Astrocyte (in vitro differentiated cells and primary cell): ENCODE results near the gene CREB5. TPM values are rescaled to one million over a fixed set of nuclear protein-coding genes. Genes with fewer than 3 reads are reported as not detected.

Experiments used
- DNase-seq: peaks from one replicate; pipeline ENCODE4 v3.0.0-alpha.2; 2010; ENCODE audit warnings: low read depth
- FAIRE-seq: peaks from 2 replicates; lab custom pipeline; 2011; peaks lifted over from hg19 to GRCh38; lab: Jason Lieb, UNC
- H2AFZ ChIP-seq: 2 replicates; pipeline ENCODE4 v1.6.0; 2012; ENCODE audit warnings: low read depth, low read length, inconsistent platforms
- H3K27ac ChIP-seq: 2 replicates; pipeline ENCODE4 v1.5.1; 2011; ENCODE audit warnings: low read depth, low read length, inconsistent platforms
- H3K27me3 ChIP-seq: 2 replicates; pipeline ENCODE4 v1.6.0; 2011; ENCODE audit warnings: low read length, inconsistent platforms; ENCODE audit not compliant: insufficient read depth
- H3K36me3 ChIP-seq: 2 replicates; pipeline ENCODE4 v1.5.1; 2011; ENCODE audit warnings: low read length, inconsistent platforms; ENCODE audit not compliant: insufficient read depth
- H3K4me1 ChIP-seq: 2 replicates; pipeline ENCODE4 v1.5.1; 2011; ENCODE audit warnings: low read length, inconsistent platforms; ENCODE audit not compliant: insufficient read depth
- H3K4me2 ChIP-seq: 2 replicates; pipeline ENCODE4 v1.6.0; 2012; ENCODE audit warnings: low read length, inconsistent platforms
- H3K4me3 ChIP-seq: 2 replicates; pipeline ENCODE4 v1.5.1; 2011; ENCODE audit warnings: low read depth, mild to moderate bottlenecking, low read length, inconsistent platforms; ENCODE audit not compliant: insufficient read depth
- H3K79me2 ChIP-seq: 2 replicates; pipeline ENCODE4 v1.6.0; 2012; ENCODE audit warnings: mild to moderate bottlenecking, low read length, inconsistent platforms; ENCODE audit not compliant: insufficient read depth
- H3K9ac ChIP-seq: 2 replicates; pipeline ENCODE4 v1.6.0; 2012; ENCODE audit warnings: mild to moderate bottlenecking, low read length, inconsistent platforms
- H3K9me3 ChIP-seq: 2 replicates; pipeline ENCODE4 v1.5.1; 2012; ENCODE audit warnings: low read depth, mild to moderate bottlenecking, low read length, inconsistent platforms; ENCODE audit not compliant: insufficient read depth
- H4K20me1 ChIP-seq: 2 replicates; pipeline ENCODE4 v1.6.0; 2012; ENCODE audit warnings: low read length, inconsistent platforms; ENCODE audit not compliant: insufficient read depth
- H3K27ac Mint-ChIP-seq: one replicate; pipeline ENCODE4 v1.8.0; 2021; ENCODE audit warnings: mild to moderate bottlenecking, mixed read lengths; ENCODE audit not compliant: unreplicated experiment
- H3K27me3 Mint-ChIP-seq: one replicate; pipeline ENCODE4 v1.8.0; 2021; ENCODE audit warnings: low read depth, mixed read lengths; ENCODE audit not compliant: unreplicated experiment
- H3K36me3 Mint-ChIP-seq: one replicate; pipeline ENCODE4 v1.8.0; 2021; ENCODE audit warnings: low read depth, mixed read lengths; ENCODE audit not compliant: unreplicated experiment
- H3K4me1 Mint-ChIP-seq: one replicate; pipeline ENCODE4 v1.8.0; 2021; ENCODE audit warnings: low read depth, mixed read lengths; ENCODE audit not compliant: unreplicated experiment
- H3K4me3 Mint-ChIP-seq: one replicate; pipeline ENCODE4 v1.8.0; 2021; ENCODE audit warnings: mild to moderate bottlenecking, moderate library complexity, mixed read lengths; ENCODE audit not compliant: unreplicated experiment
- H3K9me3 Mint-ChIP-seq: one replicate; pipeline ENCODE4 v1.8.0; 2021; ENCODE audit warnings: mild to moderate bottlenecking, mixed read lengths; ENCODE audit not compliant: unreplicated experiment
- EZH2 ChIP-seq: IDR thresholded peaks from 2 replicates; pipeline ENCODE4 v1.6.1; 2012; ENCODE audit warnings: mild to moderate bottlenecking, low read length, inconsistent platforms; ENCODE audit not compliant: insufficient read depth
- total RNA-seq: library from RNA; stranded (reverse); gene quantifications from 2 replicates; pipeline ENCODE4 v1.2.1, GENCODE V29; 2021
- TF ChIP-seq, protein P1 (sequence below): IDR thresholded peaks from 2 replicates; pipeline ENCODE4 v1.5.1; 2011; ENCODE audit warnings: low read depth, mild to moderate bottlenecking, inconsistent platforms, low read length, moderate library complexity; ENCODE audit not compliant: insufficient read depth

Gene CREB5
- total RNA-seq, 1 donor from 2014 or later = 25.4 TPM

GRCh38 chr7:28707291-28707690, 295.0 kb downstream of the CREB5 start:
- peaks cover 32% of the 10 kb centered on the region for H3K79me2 ChIP-seq
- H3K27ac Mint-ChIP-seq = no peak overlapping the region
- DNase-seq (no peak), FAIRE-seq (no peak)
- peaks cover 13% of the 10 kb centered on the region for H3K4me1 Mint-ChIP-seq
- no peak overlapping the region for H3K4me3 Mint-ChIP-seq
- H3K27me3 Mint-ChIP-seq = no peaks in the 10 kb centered on the region
- no peaks in the 10 kb centered on the region for H3K9me3 ChIP-seq
- peaks cover 3% of the 10 kb centered on the region for H3K9me3 Mint-ChIP-seq
- H3K4me3 ChIP-seq = no peak overlapping the region
- H3K27me3 ChIP-seq = no peaks in the 10 kb centered on the region
- TF ChIP-seq, protein P1, sequence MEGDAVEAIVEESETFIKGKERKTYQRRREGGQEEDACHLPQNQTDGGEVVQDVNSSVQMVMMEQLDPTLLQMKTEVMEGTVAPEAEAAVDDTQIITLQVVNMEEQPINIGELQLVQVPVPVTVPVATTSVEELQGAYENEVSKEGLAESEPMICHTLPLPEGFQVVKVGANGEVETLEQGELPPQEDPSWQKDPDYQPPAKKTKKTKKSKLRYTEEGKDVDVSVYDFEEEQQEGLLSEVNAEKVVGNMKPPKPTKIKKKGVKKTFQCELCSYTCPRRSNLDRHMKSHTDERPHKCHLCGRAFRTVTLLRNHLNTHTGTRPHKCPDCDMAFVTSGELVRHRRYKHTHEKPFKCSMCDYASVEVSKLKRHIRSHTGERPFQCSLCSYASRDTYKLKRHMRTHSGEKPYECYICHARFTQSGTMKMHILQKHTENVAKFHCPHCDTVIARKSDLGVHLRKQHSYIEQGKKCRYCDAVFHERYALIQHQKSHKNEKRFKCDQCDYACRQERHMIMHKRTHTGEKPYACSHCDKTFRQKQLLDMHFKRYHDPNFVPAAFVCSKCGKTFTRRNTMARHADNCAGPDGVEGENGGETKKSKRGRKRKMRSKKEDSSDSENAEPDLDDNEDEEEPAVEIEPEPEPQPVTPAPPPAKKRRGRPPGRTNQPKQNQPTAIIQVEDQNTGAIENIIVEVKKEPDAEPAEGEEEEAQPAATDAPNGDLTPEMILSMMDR = no peak
- TF ChIP-seq EZH2 = no peak
- no peak overlapping the region for H2AFZ ChIP-seq
- H3K9ac ChIP-seq = no peak overlapping the region
- peaks cover 28% of the 10 kb centered on the region for H4K20me1 ChIP-seq
- peaks cover 15% of the 10 kb centered on the region for H3K4me1 ChIP-seq
- no peaks in the 10 kb centered on the region for H3K36me3 ChIP-seq
- no peak overlapping the region for H3K27ac ChIP-seq
- H3K36me3 Mint-ChIP-seq = peaks cover 5% of the 10 kb centered on the region
- no peak overlapping the region for H3K4me2 ChIP-seq

DNA sequence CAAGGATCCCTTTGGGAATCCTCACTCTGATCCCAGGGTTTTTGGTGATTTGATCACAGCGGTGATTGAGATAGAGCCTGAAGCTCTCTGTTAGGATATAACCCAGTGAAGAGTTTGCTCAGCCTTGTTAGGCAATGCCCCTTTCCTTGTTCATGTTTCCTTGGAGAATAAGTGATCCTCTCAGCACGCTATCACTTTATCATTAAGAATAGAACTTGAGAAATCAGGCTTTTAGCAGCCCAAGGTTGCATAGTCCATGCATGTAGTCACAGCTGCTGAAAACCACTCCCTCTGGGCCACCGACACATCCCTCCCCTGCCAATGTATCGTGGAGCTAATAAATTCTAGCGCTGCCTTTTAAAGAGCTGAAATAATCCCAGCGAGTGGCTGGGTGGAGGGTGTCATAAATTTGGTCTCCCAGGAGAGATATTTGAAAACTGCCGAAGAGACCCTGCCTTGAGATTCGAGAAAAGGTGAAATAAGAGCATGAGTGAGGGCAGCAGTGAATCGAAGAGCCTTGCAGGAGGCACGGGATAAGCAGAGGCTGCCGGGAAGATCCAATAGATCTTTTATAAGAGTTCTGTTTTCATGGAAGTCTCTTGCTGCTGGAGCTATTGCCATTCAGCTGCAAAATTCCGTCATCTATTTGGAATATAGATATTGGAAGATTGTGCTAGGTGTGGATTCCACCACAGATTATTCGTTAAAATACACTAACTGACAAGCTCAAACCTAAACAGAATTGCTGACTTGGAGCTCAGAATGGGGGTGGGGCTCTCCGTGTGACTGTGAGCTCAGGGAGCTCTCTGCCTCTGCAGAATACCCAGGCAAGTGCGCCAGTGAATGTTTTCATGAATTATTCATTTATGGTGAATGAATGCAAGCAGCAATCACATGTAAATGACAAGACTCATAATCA, 296.0 kb downstream of the CREB5 start:
- Mint-ChIP-seq H3K4me3 (no peak overlapping the region), H3K27ac (no peak overlapping the region), H3K36me3 (peaks cover 6% of the 10 kb centered on the region), H3K4me1 (peaks cover 13% of the 10 kb centered on the region), H3K27me3 (no peaks in the 10 kb centered on the region), H3K9me3 (peaks cover 1% of the 10 kb centered on the region)
- Histone ChIP-seq H3K9me3 (no peaks in the 10 kb centered on the region), H3K4me2 (peak overlapping the region; percentile 87), H3K4me3 (peak overlapping the region; percentile 49), H3K79me2 (peaks cover 25% of the 10 kb centered on the region), H3K9ac (peak overlapping the region; percentile 70), H2AFZ (peak overlapping the region; percentile 39), H4K20me1 (peaks cover 28% of the 10 kb centered on the region), H3K36me3 (no peaks in the 10 kb centered on the region), H3K4me1 (peaks cover 15% of the 10 kb centered on the region), H3K27ac (peak overlapping the region; percentile 60), H3K27me3 (no peaks in the 10 kb centered on the region)
- TF ChIP-seq EZH2 = no peak
- TF ChIP-seq, protein P1 = no peak
- DNase-seq (peak; percentile 87), FAIRE-seq (peak; percentile 56)

- Histone ChIP-seq H3K4me3 (no peak overlapping the region), H4K20me1 (peaks cover 29% of the 10 kb centered on the region), H3K4me1 (peaks cover 15% of the 10 kb centered on the region), H3K27ac (no peak overlapping the region), H3K9me3 (no peaks in the 10 kb centered on the region), H2AFZ (no peak overlapping the region), H3K4me2 (no peak overlapping the region), H3K27me3 (no peaks in the 10 kb centered on the region), H3K36me3 (no peaks in the 10 kb centered on the region), H3K9ac (no peak overlapping the region), H3K79me2 (peaks cover 20% of the 10 kb centered on the region)
- H3K4me1 Mint-ChIP-seq = peaks cover 13% of the 10 kb centered on the region
- no peaks in the 10 kb centered on the region for H3K9me3 Mint-ChIP-seq
- H3K36me3 Mint-ChIP-seq = peaks cover 3% of the 10 kb centered on the region
- DNase-seq (no peak), FAIRE-seq (no peak)
- no peaks in the 10 kb centered on the region for H3K27me3 Mint-ChIP-seq
- no peak overlapping the region for H3K4me3 Mint-ChIP-seq
- TF ChIP-seq, protein P1 = no peak
- TF ChIP-seq EZH2 = no peak
- H3K27ac Mint-ChIP-seq = no peak overlapping the region
Observed at GRCh38 chr7:28709748-28710147, 297.4 kb downstream of the CREB5 start.
